HepG2 (cell line): ENCODE results near the gene POGK. TPM values are rescaled to one million over a fixed set of nuclear protein-coding genes. Genes with fewer than 3 reads are reported as not detected.

Experiments used
- ATF6 ChIP-seq: sonication (generic); formaldehyde crosslinking; conservative IDR thresholded peaks from 2 replicates; pipeline ENCODE4 v1.4.0; 2020; ENCODE audit warnings: missing genetic modification reagents
- ETV6 ChIP-seq: sonication (generic); formaldehyde crosslinking; conservative IDR thresholded peaks from 2 replicates; pipeline ENCODE4 v1.4.0; 2020; ENCODE audit warnings: missing genetic modification reagents
- FOXA3 ChIP-seq: IDR thresholded peaks from 2 replicates; pipeline ENCODE4 v1.6.1; 2016; ENCODE audit warnings: missing genetic modification reagents, missing compliant biosample characterization
- GATAD1 ChIP-seq: IDR thresholded peaks from 2 replicates; pipeline ENCODE4 v1.6.1; 2016; ENCODE audit warnings: missing genetic modification reagents, missing compliant biosample characterization
- HES4 ChIP-seq: sonication (generic); formaldehyde crosslinking; IDR thresholded peaks from 2 replicates; pipeline ENCODE4 v1.9.0; 2021; ENCODE audit warnings: mild to moderate bottlenecking, missing genetic modification reagents, borderline replicate concordance
- HMGXB3 ChIP-seq: sonication (generic); formaldehyde crosslinking; IDR thresholded peaks from 2 replicates; pipeline ENCODE4 v1.4.0; 2020; ENCODE audit warnings: missing genetic modification reagents, borderline replicate concordance
- SIN3A ChIP-seq: IDR thresholded peaks from 2 replicates; pipeline ENCODE4 v1.6.1; 2011; ENCODE audit warnings: low read depth, mild to moderate bottlenecking, control low read depth, low read length, borderline replicate concordance
- ZBTB44 ChIP-seq: sonication (generic); formaldehyde crosslinking; IDR thresholded peaks from 2 replicates; pipeline ENCODE4 v1.4.0; 2020; ENCODE audit warnings: missing genetic modification reagents
- ZKSCAN1 ChIP-seq: fragments of 150-350 bp; IDR thresholded peaks from 2 replicates; pipeline ENCODE4 v1.6.1; 2014; ENCODE audit warnings: low read length
- ZNF20 ChIP-seq: sonication (generic); formaldehyde crosslinking; IDR thresholded peaks from 2 replicates; pipeline ENCODE4 v1.4.0; 2020; ENCODE audit warnings: mild to moderate bottlenecking, moderate library complexity, missing genetic modification reagents
- ZNF207 ChIP-seq: fragments of 450-650 bp; IDR thresholded peaks from 2 replicates; pipeline ENCODE4 v1.6.1; 2016; ENCODE audit warnings: antibody characterized with exemption, borderline replicate concordance
- ZNF317 ChIP-seq: sonication (generic); formaldehyde crosslinking; IDR thresholded peaks from 2 replicates; pipeline ENCODE4 v1.5.0; 2020; ENCODE audit warnings: mild to moderate bottlenecking, missing genetic modification reagents
- ZSCAN20 ChIP-seq: sonication (generic); formaldehyde crosslinking; IDR thresholded peaks from 2 replicates; pipeline ENCODE4 v1.4.0; 2020; ENCODE audit warnings: missing genetic modification reagents, mild to moderate bottlenecking, borderline replicate concordance
- polyA plus RNA-seq, 8 experiments: library from polyadenylated mRNA; depleted of rRNA in 3 of 8; stranded (reverse) in 7 of 8; unstranded in 1 of 8; fragments of >200 nt; fragmentation: Illumina TruSeq in 4 of 8; extraction: Trizol in 4 of 8; gene quantifications; 2 replicates each; pipeline versions ENCODE4 v1.2.1 to v1.2.3, GENCODE V29; 2011 to 2016; ENCODE audit warnings: low read depth in 4 of 8, missing spikeins in 1 of 8, mixed read lengths in 1 of 8; ENCODE audit not compliant: insufficient read depth in 1 of 8
- total RNA-seq, 5 experiments: library from RNA; depleted of rRNA; stranded (reverse); fragments of >200 nt; fragmentation: Illumina TruSeq; extraction: Trizol; gene quantifications; 2 replicates each; pipeline ENCODE4 v1.2.3, GENCODE V29; 2016; ENCODE audit warnings: low read depth in 1 of 5
- TF ChIP-seq, protein P1 (sequence below): sonication (generic); formaldehyde crosslinking; IDR thresholded peaks from 2 replicates; pipeline ENCODE4 v1.5.1; 2020; ENCODE audit warnings: mild to moderate bottlenecking, missing genetic modification reagents, moderate library complexity
- TF ChIP-seq, protein P2 (sequence below): fragments of 450-650 bp; IDR thresholded peaks from 2 replicates; pipeline ENCODE4 v1.6.1; 2017; ENCODE audit warnings: mild to moderate bottlenecking

The POGK gene
- total and polyA plus RNA-seq, 2 of the 13 experiments (the other 11 are each of a cell fraction or from before 2014, with no cell fraction given): 4.8 to 16.2 TPM

DNA sequence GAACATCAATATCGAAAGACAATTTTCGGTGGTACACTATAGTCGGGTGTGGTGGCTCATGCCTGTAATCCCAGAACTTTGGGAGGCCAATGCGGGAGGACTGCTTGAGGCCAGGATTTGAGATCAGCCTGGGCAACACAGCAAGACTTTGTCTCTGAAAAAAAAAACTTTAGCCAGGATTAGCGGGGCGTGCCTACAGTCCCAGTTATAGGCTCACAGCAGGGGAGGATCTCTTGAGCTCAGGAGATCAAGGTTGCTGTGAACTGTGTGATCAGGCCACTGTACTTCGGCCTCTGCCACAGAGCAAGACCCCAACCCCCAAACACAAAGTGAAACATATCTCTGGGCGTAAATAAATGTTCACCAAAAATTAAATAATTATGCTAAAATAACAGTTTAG lies 35.2 kb downstream of the POGK start (continued):
- no peak for TF ChIP-seq ZNF20 (CRISPR knock-in tag)
- no peak for TF ChIP-seq ZSCAN20 (CRISPR knock-in tag)
- TF ChIP-seq, protein P1, sequence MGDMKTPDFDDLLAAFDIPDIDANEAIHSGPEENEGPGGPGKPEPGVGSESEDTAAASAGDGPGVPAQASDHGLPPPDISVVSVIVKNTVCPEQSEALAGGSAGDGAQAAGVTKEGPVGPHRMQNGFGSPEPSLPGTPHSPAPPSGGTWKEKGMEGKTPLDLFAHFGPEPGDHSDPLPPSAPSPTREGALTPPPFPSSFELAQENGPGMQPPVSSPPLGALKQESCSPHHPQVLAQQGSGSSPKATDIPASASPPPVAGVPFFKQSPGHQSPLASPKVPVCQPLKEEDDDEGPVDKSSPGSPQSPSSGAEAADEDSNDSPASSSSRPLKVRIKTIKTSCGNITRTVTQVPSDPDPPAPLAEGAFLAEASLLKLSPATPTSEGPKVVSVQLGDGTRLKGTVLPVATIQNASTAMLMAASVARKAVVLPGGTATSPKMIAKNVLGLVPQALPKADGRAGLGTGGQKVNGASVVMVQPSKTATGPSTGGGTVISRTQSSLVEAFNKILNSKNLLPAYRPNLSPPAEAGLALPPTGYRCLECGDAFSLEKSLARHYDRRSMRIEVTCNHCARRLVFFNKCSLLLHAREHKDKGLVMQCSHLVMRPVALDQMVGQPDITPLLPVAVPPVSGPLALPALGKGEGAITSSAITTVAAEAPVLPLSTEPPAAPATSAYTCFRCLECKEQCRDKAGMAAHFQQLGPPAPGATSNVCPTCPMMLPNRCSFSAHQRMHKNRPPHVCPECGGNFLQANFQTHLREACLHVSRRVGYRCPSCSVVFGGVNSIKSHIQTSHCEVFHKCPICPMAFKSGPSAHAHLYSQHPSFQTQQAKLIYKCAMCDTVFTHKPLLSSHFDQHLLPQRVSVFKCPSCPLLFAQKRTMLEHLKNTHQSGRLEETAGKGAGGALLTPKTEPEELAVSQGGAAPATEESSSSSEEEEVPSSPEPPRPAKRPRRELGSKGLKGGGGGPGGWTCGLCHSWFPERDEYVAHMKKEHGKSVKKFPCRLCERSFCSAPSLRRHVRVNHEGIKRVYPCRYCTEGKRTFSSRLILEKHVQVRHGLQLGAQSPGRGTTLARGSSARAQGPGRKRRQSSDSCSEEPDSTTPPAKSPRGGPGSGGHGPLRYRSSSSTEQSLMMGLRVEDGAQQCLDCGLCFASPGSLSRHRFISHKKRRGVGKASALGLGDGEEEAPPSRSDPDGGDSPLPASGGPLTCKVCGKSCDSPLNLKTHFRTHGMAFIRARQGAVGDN (CRISPR knock-in tag): no peak
- no peak for TF ChIP-seq ZBTB44
- no peak for TF ChIP-seq FOXA3 (CRISPR knock-in tag)
- TF ChIP-seq ZNF317 (CRISPR knock-in tag): no peak
- 0 out of 2 replicates have a peak, but pooled peaks have one; percentile 20 for TF ChIP-seq GATAD1
- no peak for TF ChIP-seq ATF6 (CRISPR knock-in tag)
- no peak for TF ChIP-seq ZKSCAN1
- TF ChIP-seq, protein P2, sequence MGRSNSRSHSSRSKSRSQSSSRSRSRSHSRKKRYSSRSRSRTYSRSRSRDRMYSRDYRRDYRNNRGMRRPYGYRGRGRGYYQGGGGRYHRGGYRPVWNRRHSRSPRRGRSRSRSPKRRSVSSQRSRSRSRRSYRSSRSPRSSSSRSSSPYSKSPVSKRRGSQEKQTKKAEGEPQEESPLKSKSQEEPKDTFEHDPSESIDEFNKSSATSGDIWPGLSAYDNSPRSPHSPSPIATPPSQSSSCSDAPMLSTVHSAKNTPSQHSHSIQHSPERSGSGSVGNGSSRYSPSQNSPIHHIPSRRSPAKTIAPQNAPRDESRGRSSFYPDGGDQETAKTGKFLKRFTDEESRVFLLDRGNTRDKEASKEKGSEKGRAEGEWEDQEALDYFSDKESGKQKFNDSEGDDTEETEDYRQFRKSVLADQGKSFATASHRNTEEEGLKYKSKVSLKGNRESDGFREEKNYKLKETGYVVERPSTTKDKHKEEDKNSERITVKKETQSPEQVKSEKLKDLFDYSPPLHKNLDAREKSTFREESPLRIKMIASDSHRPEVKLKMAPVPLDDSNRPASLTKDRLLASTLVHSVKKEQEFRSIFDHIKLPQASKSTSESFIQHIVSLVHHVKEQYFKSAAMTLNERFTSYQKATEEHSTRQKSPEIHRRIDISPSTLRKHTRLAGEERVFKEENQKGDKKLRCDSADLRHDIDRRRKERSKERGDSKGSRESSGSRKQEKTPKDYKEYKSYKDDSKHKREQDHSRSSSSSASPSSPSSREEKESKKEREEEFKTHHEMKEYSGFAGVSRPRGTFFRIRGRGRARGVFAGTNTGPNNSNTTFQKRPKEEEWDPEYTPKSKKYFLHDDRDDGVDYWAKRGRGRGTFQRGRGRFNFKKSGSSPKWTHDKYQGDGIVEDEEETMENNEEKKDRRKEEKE: no peak
- no peak for TF ChIP-seq ETV6 (CRISPR knock-in tag)
- TF ChIP-seq ZNF207: no peak
- TF ChIP-seq HMGXB3 (CRISPR knock-in tag): no peak
- no peak for TF ChIP-seq HES4 (CRISPR knock-in tag)
- TF ChIP-seq SIN3A: no peak
